ENCODE data around the gene SPATA33. TPM values are rescaled to one million over a fixed set of nuclear protein-coding genes. Genes with fewer than 3 reads are reported as not detected.
A peak's percentile ranks its signal among the peaks of the same experiment; 100 is the strongest.
"Not testable (repeated sequence)": the region's sequence is repeated elsewhere in the genome, so short reads cannot be mapped to it uniquely, and the experiment has no call there.

The SPATA33 gene
- total and polyA plus RNA-seq, 2 experiments from 2014 or later: 4.4 to 16.8 TPM

DNA sequence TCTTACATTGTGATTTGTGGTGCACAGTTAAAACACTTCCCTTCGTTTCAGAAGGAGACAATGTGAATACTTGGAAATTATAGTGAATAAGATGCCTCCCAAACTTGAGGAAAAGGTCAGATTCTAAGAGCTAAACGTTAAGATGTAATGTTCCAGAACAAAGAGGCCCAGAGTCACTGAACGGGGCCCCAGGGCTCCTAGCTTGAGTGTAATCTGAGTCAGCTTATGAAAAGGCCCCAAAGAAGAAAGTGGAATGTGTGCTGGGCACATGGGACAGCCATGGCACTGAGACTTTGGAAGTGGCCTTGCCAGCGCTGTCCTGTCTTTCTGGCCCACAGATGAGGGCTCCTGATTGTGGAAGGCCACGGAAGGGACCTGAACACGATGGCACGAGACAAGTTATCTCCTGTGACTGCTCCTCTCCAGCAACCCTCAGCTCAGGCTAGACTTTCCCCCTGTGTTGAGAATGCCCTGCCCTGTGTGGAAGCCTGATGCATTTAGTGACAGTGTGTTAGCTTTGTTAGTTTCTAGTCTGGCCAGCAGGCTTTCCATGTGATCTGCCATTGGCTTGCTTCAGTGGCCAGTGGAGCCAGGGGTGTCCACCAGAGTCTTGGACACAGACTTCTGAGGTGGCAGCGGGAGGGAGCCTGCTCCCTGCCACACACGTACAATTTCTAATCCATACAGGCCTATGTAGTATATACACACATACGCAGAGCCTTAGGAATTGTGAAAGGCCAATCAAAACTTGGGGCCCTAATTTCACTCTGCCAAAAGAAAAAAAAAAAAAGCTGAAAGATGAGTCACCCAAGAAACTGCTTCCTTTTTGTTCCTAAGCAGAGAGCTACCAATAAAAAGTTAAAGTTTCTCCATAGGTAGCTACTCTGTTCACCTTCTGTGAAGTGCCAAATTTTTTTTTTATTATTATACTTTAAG is 13.1 kb downstream of the SPATA33 start:
- Histone ChIP-seq H3K9me3 (ENCODE audit: low read depth) (no peaks in the 10 kb centered on the region), H3K4me2 (no peak overlapping the region), H3K27ac (peak overlapping the region; percentile 79), H2AFZ (no peak overlapping the region), H4K20me1 (ENCODE audit: insufficient read depth, poor library complexity, severe bottlenecking) (no peaks in the 10 kb centered on the region), H3K4me1 (ENCODE audit: insufficient read depth) (peaks cover 7% of the 10 kb centered on the region), H3K27me3 (no peaks in the 10 kb centered on the region), H3K4me3 (no peak overlapping the region), H3K9me2 (replicated peaks; ENCODE audit: insufficient read depth) (no peaks in the 10 kb centered on the region), H3K36me3 (replicated peaks; ENCODE audit: insufficient read depth, low read depth) (no peaks in the 10 kb centered on the region), H3K79me2 (no peaks in the 10 kb centered on the region)
- DNase-seq (ENCODE audit: low spot score): no peak
- WGBS (ENCODE audit: low lambda C conversion rate, missing lambda C conversion rate): 86% methylated on average over 10 of the region's 10 CpGs
- no peak for TF ChIP-seq EZH2 (IDR thresholded peaks at IDR 0.05; ENCODE audit: borderline replicate concordance)
- TF ChIP-seq EZH2phosphoT487 (IDR thresholded peaks at IDR 0.05; ENCODE audit: low read depth, severe bottlenecking, unreplicated experiment): no peak
- no peak for TF ChIP-seq CTCF (IDR thresholded peaks at IDR 0.05; ENCODE audit: poor library complexity)

- H3K9me3 ChIP-seq (ENCODE audit: low read depth); H3K4me3 ChIP-seq; H3K27ac ChIP-seq; H3K79me2 ChIP-seq; H3K4me2 ChIP-seq; H4K20me1 ChIP-seq (ENCODE audit: insufficient read depth, poor library complexity, severe bottlenecking); H3K27me3 ChIP-seq; H2AFZ ChIP-seq; H3K36me3 ChIP-seq (replicated peaks; ENCODE audit: insufficient read depth, low read depth); DNase-seq (ENCODE audit: low spot score); H3K4me1 ChIP-seq (ENCODE audit: insufficient read depth); H3K9me2 ChIP-seq (replicated peaks; ENCODE audit: insufficient read depth): not testable (repeated sequence)
- WGBS (ENCODE audit: low lambda C conversion rate, missing lambda C conversion rate): 99% methylated on average over 4 of the region's 4 CpGs
Observed at GRCh38 chr16:89671565-89671964, 13.9 kb downstream of the SPATA33 start.

- TF ChIP-seq EZH2 (IDR thresholded peaks at IDR 0.05; ENCODE audit: borderline replicate concordance) (no peak), CTCF (IDR thresholded peaks at IDR 0.05; ENCODE audit: poor library complexity) (no peak)
- WGBS (ENCODE audit: low lambda C conversion rate, missing lambda C conversion rate): 98% methylated on average over 16 of the region's 16 CpGs
- Histone ChIP-seq H2AFZ (no peak overlapping the region), H4K20me1 (ENCODE audit: insufficient read depth, poor library complexity, severe bottlenecking) (no peaks in the 10 kb centered on the region), H3K36me3 (replicated peaks; ENCODE audit: insufficient read depth, low read depth) (no peaks in the 10 kb centered on the region), H3K4me1 (ENCODE audit: insufficient read depth) (peaks cover 7% of the 10 kb centered on the region), H3K79me2 (no peaks in the 10 kb centered on the region), H3K9me3 (ENCODE audit: low read depth) (no peaks in the 10 kb centered on the region), H3K4me3 (no peak overlapping the region), H3K9me2 (replicated peaks; ENCODE audit: insufficient read depth) (no peaks in the 10 kb centered on the region), H3K4me2 (no peak overlapping the region), H3K27ac (no peak overlapping the region), H3K27me3 (no peaks in the 10 kb centered on the region)
- DNase-seq (ENCODE audit: low spot score): no peak
Observed at GRCh38 chr16:89672177-89672941, 14.7 kb downstream of the SPATA33 start.

DNA sequence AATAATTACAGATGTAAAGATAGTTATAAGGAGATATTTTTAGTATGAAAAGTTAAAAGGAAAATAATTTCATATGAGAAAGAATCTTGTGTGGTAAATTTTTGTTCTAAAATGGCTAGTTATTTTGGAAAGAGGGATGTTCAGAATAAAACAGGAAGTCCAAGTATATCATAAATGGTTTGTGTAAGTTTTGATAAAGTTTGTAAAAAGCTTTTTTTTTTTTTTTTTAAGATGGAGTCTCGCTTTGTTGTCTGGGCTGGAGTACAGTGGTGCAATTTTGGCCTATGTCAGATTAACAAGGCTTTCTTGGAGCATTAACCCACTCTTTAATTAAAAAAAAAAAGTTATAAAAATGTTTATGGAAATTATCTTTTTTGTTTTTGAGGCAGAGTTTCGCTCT is 20.6 kb downstream of the SPATA33 start:
- WGBS (ENCODE audit: low lambda C conversion rate, missing lambda C conversion rate): 88% methylated on average over 2 of the region's 2 CpGs
- TF ChIP-seq CTCF (IDR thresholded peaks at IDR 0.05; ENCODE audit: poor library complexity): no peak
- no peak for TF ChIP-seq EZH2phosphoT487 (IDR thresholded peaks at IDR 0.05; ENCODE audit: low read depth, severe bottlenecking, unreplicated experiment)
- no peak for TF ChIP-seq EZH2 (IDR thresholded peaks at IDR 0.05; ENCODE audit: borderline replicate concordance)
- Histone ChIP-seq H3K36me3 (replicated peaks; ENCODE audit: insufficient read depth, low read depth) (no peaks in the 10 kb centered on the region), H3K9me2 (replicated peaks; ENCODE audit: insufficient read depth) (no peaks in the 10 kb centered on the region), H3K4me1 (ENCODE audit: insufficient read depth) (no peaks in the 10 kb centered on the region), H3K27ac (no peak overlapping the region), H3K4me2 (no peak overlapping the region), H3K27me3 (no peaks in the 10 kb centered on the region), H3K79me2 (no peaks in the 10 kb centered on the region), H3K9me3 (ENCODE audit: low read depth) (peaks cover 4% of the 10 kb centered on the region), H4K20me1 (ENCODE audit: insufficient read depth, poor library complexity, severe bottlenecking) (no peaks in the 10 kb centered on the region), H2AFZ (no peak overlapping the region), H3K4me3 (no peak overlapping the region)
- no peak for DNase-seq (ENCODE audit: low spot score)

Data from hepatocyte (in vitro differentiated cells).